ENCODE measurements around the gene SAE1.
"Not testable (repeated sequence)": the region's sequence is repeated elsewhere in the genome, so short reads cannot be mapped to it uniquely, and the experiment has no call there.

The SAE1 gene

GRCh38 chr19:47130120-47130588 is 481 bp upstream of the SAE1 start:
- no peak for DNase-seq (ENCODE audit: low spot score)

GRCh38 chr19:47132194-47132852 is 1.7 kb downstream of the SAE1 start:
- no peak for DNase-seq (ENCODE audit: low spot score)

GRCh38 chr19:47133021-47133471 is 2.4 kb downstream of the SAE1 start:
- DNase-seq (ENCODE audit: low spot score): no peak

- DNase-seq (ENCODE audit: low spot score): no peak
Observed at GRCh38 chr19:47134545-47134944, 3.9 kb downstream of the SAE1 start.

GRCh38 chr19:47135156-47135555 is 4.5 kb downstream of the SAE1 start:
- no peak for DNase-seq (ENCODE audit: low spot score)

GRCh38 chr19:47141252-47141651 is 10.6 kb downstream of the SAE1 start:
- DNase-seq (ENCODE audit: low spot score): not testable (repeated sequence)

- no peak for DNase-seq (ENCODE audit: low spot score)
Observed at GRCh38 chr19:47141695-47142094, 11.1 kb downstream of the SAE1 start.

GRCh38 chr19:47142779-47143178 is 12.1 kb downstream of the SAE1 start:
- no peak for DNase-seq (ENCODE audit: low spot score)

GRCh38 chr19:47143322-47144073 is 12.9 kb downstream of the SAE1 start:
- DNase-seq (ENCODE audit: low spot score): no peak

- no peak for DNase-seq (ENCODE audit: low spot score)
Observed at GRCh38 chr19:47144630-47145029, 14.0 kb downstream of the SAE1 start.

GRCh38 chr19:47145639-47146486 is 15.2 kb downstream of the SAE1 start:
- no peak for DNase-seq (ENCODE audit: low spot score)

GRCh38 chr19:47146920-47147319 is 16.3 kb downstream of the SAE1 start:
- no peak for DNase-seq (ENCODE audit: low spot score)

- DNase-seq (ENCODE audit: low spot score): no peak
Observed at GRCh38 chr19:47151627-47152026, 21.0 kb downstream of the SAE1 start.

- no peak for DNase-seq (ENCODE audit: low spot score)
Observed at GRCh38 chr19:47152205-47152604, 21.6 kb downstream of the SAE1 start.

GRCh38 chr19:47152632-47153031 is 22.0 kb downstream of the SAE1 start:
- DNase-seq (ENCODE audit: low spot score): no peak

- no peak for DNase-seq (ENCODE audit: low spot score)
Observed at GRCh38 chr19:47153266-47153665, 22.6 kb downstream of the SAE1 start.

GRCh38 chr19:47155148-47155547 is 24.5 kb downstream of the SAE1 start:
- no peak for DNase-seq (ENCODE audit: low spot score)

- no peak for DNase-seq (ENCODE audit: low spot score)
Observed at GRCh38 chr19:47156861-47157430, 26.3 kb downstream of the SAE1 start.

GRCh38 chr19:47157431-47158321 is 27.0 kb downstream of the SAE1 start:
- DNase-seq (ENCODE audit: low spot score): no peak

GRCh38 chr19:47158367-47158791 is 27.7 kb downstream of the SAE1 start:
- DNase-seq (ENCODE audit: low spot score): no peak

GRCh38 chr19:47158879-47159503 is 28.4 kb downstream of the SAE1 start:
- no peak for DNase-seq (ENCODE audit: low spot score)
